ENCODE data around the gene XYLT1. TPM values are rescaled to one million over a fixed set of nuclear protein-coding genes. Genes with fewer than 3 reads are reported as not detected.

XYLT1 gene
- total RNA-seq, 1 experiment from 2014 or later: 14.5 TPM

- H3K23ac ChIP-seq (ENCODE audit: insufficient read length, low read depth, low read length): no peak overlapping the region
- H3K79me2 ChIP-seq (ENCODE audit: insufficient read depth, low read length): no peaks in the 10 kb centered on the region
- H4K20me1 ChIP-seq (ENCODE audit: control insufficient read depth, insufficient read depth, insufficient read length): no peaks in the 10 kb centered on the region
- H2BK15ac ChIP-seq (ENCODE audit: low read depth, low read length): no peak overlapping the region
- H3K4me1 ChIP-seq (ENCODE audit: insufficient read depth, low read length): no peaks in the 10 kb centered on the region
- H3K36me3 Mint-ChIP-seq (ENCODE audit: insufficient read depth in 1 of 3, low read depth in 3 of 3): peaks cover 5 to 16% (median 8%) of the 10 kb centered on the region in 3 experiments; a peak in 6 of 7 replicates
- H2BK12ac ChIP-seq (ENCODE audit: insufficient read length, low read depth, low read length): no peak overlapping the region
- TF ChIP-seq CTCF (conservative IDR thresholded peaks at IDR 0.05): no peak
- no peak overlapping the region for H2AFZ ChIP-seq (ENCODE audit: low read length)
- H3K4ac ChIP-seq (ENCODE audit: low read depth, low read length): no peak overlapping the region
- H3K56ac ChIP-seq (ENCODE audit: insufficient read length, low read depth, low read length): no peak overlapping the region
- peaks cover 13 to 21% of the 10 kb centered on the region in 2 experiments for H3K4me1 Mint-ChIP-seq
- no peak overlapping the region for H3K4me3 Mint-ChIP-seq
- H3T11ph ChIP-seq (ENCODE audit: low read length): no peak overlapping the region
- H3K27me3 Mint-ChIP-seq (ENCODE audit: low read depth): no peaks in the 10 kb centered on the region
- H4K91ac ChIP-seq (ENCODE audit: insufficient read length, low read depth, low read length): no peak overlapping the region
- peak overlapping the region in 1 of 3 experiments; percentile 13; a peak in 1 of 7 replicates for H3K27ac Mint-ChIP-seq
- H3K9me3 Mint-ChIP-seq: no peaks in the 10 kb centered on the region
- no peak overlapping the region for H3K9ac ChIP-seq (ENCODE audit: extremely low read depth, insufficient read length, low read length)
- no peak overlapping the region for H2BK20ac ChIP-seq (ENCODE audit: low read depth, low read length, poor library complexity, severe bottlenecking)
- no peak overlapping the region for H4K5ac ChIP-seq (ENCODE audit: insufficient read length, low read depth, low read length)
- H3K18ac ChIP-seq (ENCODE audit: insufficient read length, low read depth, low read length): no peak overlapping the region
- H2AK5ac ChIP-seq (ENCODE audit: insufficient read length, low read length): no peak overlapping the region
- no peak overlapping the region for H2BK120ac ChIP-seq (ENCODE audit: low read depth, low read length, poor library complexity, severe bottlenecking)
- DNase-seq: no peak
- no peak overlapping the region for H4K8ac ChIP-seq (replicated peaks; ENCODE audit: insufficient read length, low read depth, low read length)
- no peak overlapping the region for H2BK5ac ChIP-seq (ENCODE audit: insufficient read length, low read length)
- no peaks in the 10 kb centered on the region for H3K79me1 ChIP-seq (ENCODE audit: insufficient read depth, low read depth, low read length, poor library complexity, severe bottlenecking)
- H3K27me3 ChIP-seq (ENCODE audit: insufficient read depth, low read length): no peaks in the 10 kb centered on the region
- no peak overlapping the region for H3K14ac ChIP-seq (ENCODE audit: insufficient read depth, low read length)
- H3K4me2 ChIP-seq (ENCODE audit: insufficient read depth, insufficient read length, low read length): no peak overlapping the region
- no CpG with 5 or more reads among the region's 5 CpGs for WGBS (ENCODE audit: extremely low coverage, insufficient read length, low lambda C conversion rate)
- no peaks in the 10 kb centered on the region for H3K9me3 ChIP-seq (ENCODE audit: control insufficient read depth, low read depth, low read length)
- no peak overlapping the region for H3K27ac ChIP-seq (ENCODE audit: insufficient read length, low read depth, low read length)
- H3K23me2 ChIP-seq (ENCODE audit: insufficient read length, low read depth, low read length, poor library complexity, severe bottlenecking): no peaks in the 10 kb centered on the region
Observed at GRCh38 chr16:17133851-17134250, 336.9 kb downstream of the XYLT1 start.

All from H9 (cell line).